ENCODE results near the gene NUBPL. TPM values are rescaled to one million over a fixed set of nuclear protein-coding genes. Genes with fewer than 3 reads are reported as not detected.

Gene NUBPL
- total and polyA plus RNA-seq, 7 donors, result 3.3 to 16.3 (median 8.5) TPM

GRCh38 chr14:31657917-31658316, 96.7 kb downstream of the NUBPL start:
- intact Hi-C loops (cut with DNase I), result no loop called here
- no peaks in the 10 kb centered on the region for H3K27me3 ChIP-seq (ENCODE audit: insufficient read depth in 3 of 3, low read length in 2 of 3)
- H3K9me3 ChIP-seq, result peaks cover 10% of the 10 kb centered on the region
- DNase-seq (no peak), ATAC-seq (no peak)
- H3K4me1 ChIP-seq, result no peaks in the 10 kb centered on the region
- H3K4me3 ChIP-seq, result no peak overlapping the region
- no peak overlapping the region for H3K27ac ChIP-seq
- TF ChIP-seq CTCF (IDR thresholded peaks at IDR 0.05), result no peak
- no peaks in the 10 kb centered on the region for H3K36me3 ChIP-seq (ENCODE audit: insufficient read depth in 1 of 2, low read depth in 1 of 2)

- ATAC-seq (no peak), DNase-seq (no peak)
- Histone ChIP-seq H3K4me3 (no peak overlapping the region), H3K36me3 (ENCODE audit: insufficient read depth in 1 of 2, low read depth in 1 of 2) (no peaks in the 10 kb centered on the region), H3K27ac (no peak overlapping the region), H3K9me3 (no peaks in the 10 kb centered on the region), H3K4me1 (no peaks in the 10 kb centered on the region), H3K27me3 (ENCODE audit: insufficient read depth in 3 of 3, low read length in 2 of 3) (no peaks in the 10 kb centered on the region)
- TF ChIP-seq CTCF (IDR thresholded peaks at IDR 0.05), result no peak
- 80 to 85% (median 83%) methylated on average over 1 of the region's 1 CpG for WGBS, 3 donors
- intact Hi-C loops (cut with DNase I), result no loop called here
Measured at GRCh38 chr14:31659278-31659677, 98.1 kb downstream of the NUBPL start.

- ATAC-seq, result no peak
- Histone ChIP-seq H3K27me3 (ENCODE audit: insufficient read depth in 3 of 3, low read length in 2 of 3) (no peaks in the 10 kb centered on the region), H3K4me1 (no peaks in the 10 kb centered on the region), H3K9me3 (no peaks in the 10 kb centered on the region), H3K4me3 (no peak overlapping the region), H3K36me3 (ENCODE audit: insufficient read depth in 1 of 2, low read depth in 1 of 2) (no peaks in the 10 kb centered on the region), H3K27ac (no peak overlapping the region)
- 95% methylated on average over 3 of the region's 3 CpGs for WGBS, 3 donors
- intact Hi-C loops (cut with DNase I), result no loop called here
- no peak for TF ChIP-seq CTCF (IDR thresholded peaks at IDR 0.05)
- no peak for DNase-seq
Measured at GRCh38 chr14:31660191-31660590, 99.0 kb downstream of the NUBPL start.

GRCh38 chr14:31660728-31661127, 99.5 kb downstream of the NUBPL start:
- Histone ChIP-seq H3K27ac (no peak overlapping the region), H3K36me3 (ENCODE audit: insufficient read depth in 1 of 2, low read depth in 1 of 2) (no peaks in the 10 kb centered on the region), H3K4me3 (no peak overlapping the region), H3K9me3 (no peaks in the 10 kb centered on the region), H3K27me3 (ENCODE audit: insufficient read depth in 3 of 3, low read length in 2 of 3) (no peaks in the 10 kb centered on the region), H3K4me1 (no peaks in the 10 kb centered on the region)
- intact Hi-C loops (cut with DNase I), result no loop called here
- no peak for DNase-seq
- no peak for ATAC-seq
- 59 to 67% (median 60%) methylated on average over 1 of the region's 1 CpG for WGBS, 3 donors
- no peak for TF ChIP-seq CTCF (IDR thresholded peaks at IDR 0.05)

GRCh38 chr14:31668348-31668747, 107.1 kb downstream of the NUBPL start:
- no peaks in the 10 kb centered on the region for H3K27me3 ChIP-seq (ENCODE audit: insufficient read depth in 3 of 3, low read length in 2 of 3)
- H3K4me3 ChIP-seq, result no peak overlapping the region
- 92 to 95% (median 93%) methylated on average over 8 of the region's 8 CpGs for WGBS, 3 donors
- no peak for ATAC-seq
- H3K36me3 ChIP-seq (ENCODE audit: insufficient read depth in 1 of 2, low read depth in 1 of 2), result no peaks in the 10 kb centered on the region
- intact Hi-C loops (cut with DNase I), result no loop called here
- no peak overlapping the region for H3K27ac ChIP-seq
- TF ChIP-seq CTCF (IDR thresholded peaks at IDR 0.05), result no peak
- H3K9me3 ChIP-seq, result peaks cover 9% of the 10 kb centered on the region
- H3K4me1 ChIP-seq, result no peaks in the 10 kb centered on the region
- DNase-seq, result no peak
